GM13977 (cell line): ENCODE data around the gene LNPK.

Source experiments
- DNase-seq: peaks from one replicate; pipeline ENCODE4 v3.0.0; 2012; ENCODE audit warnings: low spot score
- in situ Hi-C: fragments of 300-500 bp; cut with MboI; formaldehyde crosslinking; loops from one replicate; pipeline ENCODE4 v1.12.0; 2022; ENCODE audit warnings: low sequenced_read_pairs, low pct_unique_long_range_greater_than_20kb, mixed read lengths, inconsistent platforms; ENCODE audit not compliant: unreplicated experiment
- TF ChIP-seq, protein P1 (sequence below): IDR thresholded peaks from 2 replicates; pipeline ENCODE4 v1.5.1; 2012; ENCODE audit warnings: mild to moderate bottlenecking, control low read depth; ENCODE audit not compliant: insufficient read depth; ENCODE audit errors: extremely low read depth, missing control alignments

The LNPK gene

DNA sequence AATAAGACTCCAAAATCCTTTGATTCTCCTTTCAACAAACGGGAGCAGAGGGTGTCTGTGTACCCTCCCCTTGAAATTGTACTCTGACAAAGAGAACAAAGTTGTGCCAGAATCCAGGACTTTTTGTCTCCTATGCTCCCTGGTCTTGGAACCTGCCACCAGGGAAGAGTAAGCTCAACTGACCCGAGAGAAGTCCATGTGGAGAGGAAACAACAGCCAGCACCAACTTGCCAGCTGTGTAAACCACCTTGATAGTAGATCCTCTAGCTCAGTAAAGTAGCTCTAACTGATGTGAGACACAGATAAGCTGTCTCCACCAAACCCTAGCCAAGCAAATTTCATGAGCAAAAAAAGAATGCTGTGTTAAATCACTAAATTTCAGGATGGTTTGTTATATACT is 46.9 kb downstream of the LNPK start:
- DNase-seq, result no peak
- TF ChIP-seq, protein P1, sequence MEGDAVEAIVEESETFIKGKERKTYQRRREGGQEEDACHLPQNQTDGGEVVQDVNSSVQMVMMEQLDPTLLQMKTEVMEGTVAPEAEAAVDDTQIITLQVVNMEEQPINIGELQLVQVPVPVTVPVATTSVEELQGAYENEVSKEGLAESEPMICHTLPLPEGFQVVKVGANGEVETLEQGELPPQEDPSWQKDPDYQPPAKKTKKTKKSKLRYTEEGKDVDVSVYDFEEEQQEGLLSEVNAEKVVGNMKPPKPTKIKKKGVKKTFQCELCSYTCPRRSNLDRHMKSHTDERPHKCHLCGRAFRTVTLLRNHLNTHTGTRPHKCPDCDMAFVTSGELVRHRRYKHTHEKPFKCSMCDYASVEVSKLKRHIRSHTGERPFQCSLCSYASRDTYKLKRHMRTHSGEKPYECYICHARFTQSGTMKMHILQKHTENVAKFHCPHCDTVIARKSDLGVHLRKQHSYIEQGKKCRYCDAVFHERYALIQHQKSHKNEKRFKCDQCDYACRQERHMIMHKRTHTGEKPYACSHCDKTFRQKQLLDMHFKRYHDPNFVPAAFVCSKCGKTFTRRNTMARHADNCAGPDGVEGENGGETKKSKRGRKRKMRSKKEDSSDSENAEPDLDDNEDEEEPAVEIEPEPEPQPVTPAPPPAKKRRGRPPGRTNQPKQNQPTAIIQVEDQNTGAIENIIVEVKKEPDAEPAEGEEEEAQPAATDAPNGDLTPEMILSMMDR, result no peak
- in situ Hi-C loops, result no loop called here

DNA sequence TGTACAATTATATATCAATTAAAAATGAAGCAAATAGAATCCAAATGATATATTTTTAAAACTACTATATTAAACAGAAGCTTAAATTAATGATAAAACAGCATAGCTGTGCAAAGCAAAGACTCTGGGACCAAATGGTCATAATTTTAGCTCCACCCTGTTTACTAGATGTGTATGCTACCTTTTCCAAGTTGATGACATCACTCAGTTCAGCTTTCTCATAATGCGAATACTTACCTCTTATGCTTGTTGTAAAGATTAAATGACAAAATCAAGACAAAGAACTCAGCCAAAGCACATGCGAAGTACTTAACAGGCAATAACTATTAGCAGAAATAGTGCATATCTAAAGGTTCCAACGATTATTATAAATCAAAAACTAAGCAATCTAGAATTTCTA is 51.6 kb downstream of the LNPK start:
- in situ Hi-C loops, result no loop called here
- DNase-seq, result no peak
- TF ChIP-seq, protein P1, result no peak

DNA sequence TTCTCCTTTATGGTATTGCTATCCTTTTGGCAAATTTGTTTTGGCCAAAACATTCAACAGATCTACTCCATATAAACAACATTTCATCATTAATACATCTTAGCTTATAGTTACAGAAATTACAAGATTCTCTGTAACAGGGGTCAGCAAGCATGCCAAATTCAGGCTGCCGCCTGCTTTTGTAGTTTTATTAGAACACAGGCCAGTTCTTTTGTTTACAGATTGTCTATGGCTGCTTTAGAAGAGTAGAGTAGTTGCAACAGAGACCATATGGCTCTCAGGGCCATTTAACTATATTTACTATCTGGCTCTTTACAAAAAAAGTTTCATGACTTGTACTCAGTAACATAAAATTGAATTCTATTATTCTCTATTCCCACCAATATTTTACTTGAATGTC is 53.9 kb downstream of the LNPK start:
- in situ Hi-C loops, result no loop called here
- no peak for DNase-seq
- TF ChIP-seq, protein P1, result no peak

DNA sequence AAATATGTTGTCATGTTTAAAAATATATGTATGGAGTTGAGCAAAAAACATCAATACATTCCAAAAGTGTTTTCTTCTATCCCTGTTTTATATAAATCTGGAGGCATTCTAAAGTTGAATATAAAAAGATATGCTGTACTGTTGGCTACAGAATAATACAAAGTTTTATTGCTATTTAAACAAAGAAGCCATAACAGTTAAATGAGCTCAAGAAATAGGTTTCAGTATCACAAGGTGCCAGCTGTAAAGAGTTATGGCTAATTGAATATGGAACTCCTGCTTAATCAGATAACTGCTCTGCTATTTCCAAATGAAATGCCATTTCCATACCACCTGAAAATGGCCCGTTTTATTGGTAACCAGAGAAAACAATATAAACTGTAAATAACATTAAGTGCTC is 55.0 kb downstream of the LNPK start:
- TF ChIP-seq, protein P1, result no peak
- in situ Hi-C loops, result no loop called here
- no peak for DNase-seq

DNA sequence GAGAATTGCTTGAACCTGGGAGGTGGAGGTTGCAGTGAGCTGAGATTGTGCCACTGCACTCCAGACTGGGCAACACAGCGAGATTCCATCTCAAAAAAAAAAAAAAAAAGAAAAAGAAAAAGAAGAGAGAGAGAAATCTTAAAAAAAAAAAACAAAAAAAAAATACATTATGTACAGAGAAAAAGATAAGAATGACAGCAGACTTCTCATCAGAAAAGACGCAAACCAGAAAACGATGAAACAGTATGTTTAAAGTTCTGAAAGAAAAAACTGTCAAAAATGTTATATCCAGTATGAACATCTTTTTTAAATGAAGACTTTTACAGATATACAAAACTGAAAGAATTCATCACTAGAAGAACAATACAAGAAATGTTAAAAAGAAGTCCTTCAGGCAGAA is 60.4 kb downstream of the LNPK start:
- in situ Hi-C loops, result no loop called here
- TF ChIP-seq, protein P1, result no peak
- no peak for DNase-seq

DNA sequence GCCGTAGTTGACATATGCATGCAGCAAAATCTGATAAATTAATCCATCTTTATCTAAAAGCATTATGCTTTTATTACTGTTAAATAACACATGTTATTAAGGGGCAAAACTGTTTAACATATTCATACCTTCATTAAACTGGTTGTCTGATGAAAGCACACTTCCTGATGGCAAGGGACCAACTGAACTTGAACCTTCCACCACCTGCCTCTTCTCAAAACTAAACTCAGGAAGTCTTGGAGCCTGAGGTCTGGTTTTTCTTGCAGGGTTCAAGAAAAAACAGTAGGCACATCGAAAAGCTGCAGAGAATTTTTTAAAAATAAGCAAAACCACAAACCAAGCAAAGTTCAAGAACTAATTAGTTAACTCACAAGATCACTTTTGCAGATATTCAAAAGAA is 64.9 kb downstream of the LNPK start:
- no peak for DNase-seq
- TF ChIP-seq, protein P1, result no peak
- in situ Hi-C loops, result no loop called here
